Gastrocnemius medialis (tissue), 4 donors: ENCODE measurements around the gene RTL1. TPM values are rescaled to one million over a fixed set of nuclear protein-coding genes. Genes with fewer than 3 reads are reported as not detected.

Source experiments
- ATAC-seq, 2 donors: fragments of 150-250 bp; one replicate each; pipeline ENCODE4 v1.9.1; 2016
- DNase-seq, 2 donors: peaks; one replicate each; pipeline ENCODE4 v3.0.0-alpha.2; 2019
- H3K27ac ChIP-seq, 4 donors: fragments of 200-600 bp; sonication (generic); 1 replicate in 1 of 4; 2 replicates in 3 of 4; pipeline ENCODE4 v1.5.1; 2016 to 2018; ENCODE audit warnings: mild to moderate bottlenecking in 2 of 4, moderate library complexity in 1 of 4
- H3K27me3 ChIP-seq, 3 donors: fragments of 200-600 bp; sonication (generic) in 2 of 3; 1 replicate in 1 of 3; 2 replicates in 2 of 3; pipeline versions ENCODE4 v1.5.1 to v1.6.0; 2016 to 2019; ENCODE audit warnings: mild to moderate bottlenecking in 1 of 3, moderate library complexity in 1 of 3
- H3K36me3 ChIP-seq, 2 donors: fragments of 200-600 bp; sonication (generic) in 1 of 2; one replicate each; pipeline ENCODE4 v1.5.1; 2017 to 2018
- H3K4me1 ChIP-seq, 2 donors: fragments of 200-600 bp; sonication (generic) in 1 of 2; one replicate each; pipeline ENCODE4 v1.5.1; 2016 to 2017; ENCODE audit warnings: mild to moderate bottlenecking in 2 of 2
- H3K4me3 ChIP-seq, 4 donors: fragments of 200-600 bp; sonication (generic) in 3 of 4; 1 replicate in 1 of 4; 2 replicates in 3 of 4; pipeline ENCODE4 v1.5.1; 2016 to 2019; ENCODE audit warnings: mild to moderate bottlenecking in 2 of 4
- H3K9me3 ChIP-seq, 3 donors: fragments of 200-600 bp; sonication (generic) in 2 of 3; 1 replicate in 1 of 3; 2 replicates in 2 of 3; pipeline ENCODE4 v1.5.1; 2016 to 2019
- POLR2A ChIP-seq, 2 donors: fragments of 450-650 bp; IDR thresholded peaks; one replicate each; pipeline ENCODE4 v1.6.1; 2017; ENCODE audit warnings: antibody characterized with exemption in 2 of 2, mild to moderate bottlenecking in 2 of 2, moderate library complexity in 2 of 2
- in situ Hi-C, 4 donors: fragments of 200-750 bp; cut with MboI; loops; one replicate each; pipeline versions ENCODE4 v1.15.0 to v1.8.0; 2017; ENCODE audit warnings: low sequenced_read_pairs in 4 of 4
- intact Hi-C: fragments of 100-400 bp; cut with DNase I; formaldehyde crosslinking; loops from one replicate; pipeline ENCODE4 v1.15.1; 2023; ENCODE audit warnings: low total_unique reads
- total RNA-seq, 4 donors: library from RNA; depleted of rRNA; stranded (reverse); fragments of >200 nt; gene quantifications; one replicate each; pipeline versions ENCODE4 v1.1.0 to v1.2.3, GENCODE V29; 2016
- TF ChIP-seq, protein P1 (sequence below), 5 experiments: fragments of 450-650 bp in 3 of 5; fragments of 200-600 bp in 2 of 5; sonication (generic) in 2 of 5; IDR thresholded peaks in 4 of 5; conservative IDR thresholded peaks in 1 of 5; 1 replicate in 4 of 5; 2 replicates in 1 of 5; pipeline ENCODE4 v1.5.1; 2016 to 2019; ENCODE audit warnings: antibody characterized with exemption in 5 of 5, mild to moderate bottlenecking in 3 of 5, moderate library complexity in 3 of 5

RTL1 gene
- total RNA-seq, 4 donors from 2014 or later = not detected

DNA sequence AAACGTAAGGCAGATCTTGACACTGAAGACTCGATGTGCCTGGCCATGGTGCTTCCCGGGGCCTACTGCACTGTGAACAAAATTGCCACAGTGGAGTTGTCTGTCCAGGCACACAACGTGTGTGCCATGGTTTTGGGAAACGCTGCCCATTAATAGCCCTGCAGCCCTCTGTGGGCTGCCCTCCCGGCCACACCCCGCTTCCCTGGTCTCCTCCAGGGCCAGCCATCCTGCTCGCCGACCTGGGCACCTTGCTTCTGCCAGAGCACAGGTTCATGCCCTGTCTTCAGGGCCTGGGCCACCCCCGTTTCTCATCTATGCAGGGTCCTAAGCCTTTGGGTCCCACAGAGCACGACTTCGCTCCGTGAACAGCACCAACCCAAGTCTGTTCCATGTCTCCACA, 58.7 kb downstream of the RTL1 start:
- no peak for ATAC-seq
- Histone ChIP-seq H3K4me3 (no peak overlapping the region), H3K4me1 (no peaks in the 10 kb centered on the region), H3K36me3 (no peaks in the 10 kb centered on the region), H3K9me3 (no peaks in the 10 kb centered on the region), H3K27ac (no peak overlapping the region), H3K27me3 (no peaks in the 10 kb centered on the region)
- no peak for TF ChIP-seq POLR2A (IDR thresholded peaks at IDR 0.05)
- TF ChIP-seq, protein P1, sequence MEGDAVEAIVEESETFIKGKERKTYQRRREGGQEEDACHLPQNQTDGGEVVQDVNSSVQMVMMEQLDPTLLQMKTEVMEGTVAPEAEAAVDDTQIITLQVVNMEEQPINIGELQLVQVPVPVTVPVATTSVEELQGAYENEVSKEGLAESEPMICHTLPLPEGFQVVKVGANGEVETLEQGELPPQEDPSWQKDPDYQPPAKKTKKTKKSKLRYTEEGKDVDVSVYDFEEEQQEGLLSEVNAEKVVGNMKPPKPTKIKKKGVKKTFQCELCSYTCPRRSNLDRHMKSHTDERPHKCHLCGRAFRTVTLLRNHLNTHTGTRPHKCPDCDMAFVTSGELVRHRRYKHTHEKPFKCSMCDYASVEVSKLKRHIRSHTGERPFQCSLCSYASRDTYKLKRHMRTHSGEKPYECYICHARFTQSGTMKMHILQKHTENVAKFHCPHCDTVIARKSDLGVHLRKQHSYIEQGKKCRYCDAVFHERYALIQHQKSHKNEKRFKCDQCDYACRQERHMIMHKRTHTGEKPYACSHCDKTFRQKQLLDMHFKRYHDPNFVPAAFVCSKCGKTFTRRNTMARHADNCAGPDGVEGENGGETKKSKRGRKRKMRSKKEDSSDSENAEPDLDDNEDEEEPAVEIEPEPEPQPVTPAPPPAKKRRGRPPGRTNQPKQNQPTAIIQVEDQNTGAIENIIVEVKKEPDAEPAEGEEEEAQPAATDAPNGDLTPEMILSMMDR (IDR thresholded peaks at IDR 0.05 in 4 of 5, conservative IDR thresholded peaks at IDR 0.05 in 1 of 5) = no peak
- in situ Hi-C loops = no loop called here
- intact Hi-C loops = no loop called here
- no peak for DNase-seq

GRCh38 chr14:100844421-100844820, 59.1 kb downstream of the RTL1 start:
- no peaks in the 10 kb centered on the region for H3K9me3 ChIP-seq
- TF ChIP-seq, protein P1 (IDR thresholded peaks at IDR 0.05 in 4 of 5, conservative IDR thresholded peaks at IDR 0.05 in 1 of 5) = no peak
- TF ChIP-seq POLR2A (IDR thresholded peaks at IDR 0.05) = no peak
- no peak for DNase-seq
- no peak overlapping the region for H3K27ac ChIP-seq
- in situ Hi-C loops (no loop called here), intact Hi-C loops (no loop called here)
- H3K36me3 ChIP-seq = no peaks in the 10 kb centered on the region
- no peaks in the 10 kb centered on the region for H3K4me1 ChIP-seq
- no peak overlapping the region for H3K4me3 ChIP-seq
- H3K27me3 ChIP-seq = no peaks in the 10 kb centered on the region
- ATAC-seq = no peak

- H3K4me3 ChIP-seq = no peak overlapping the region
- intact Hi-C loops = no loop called here
- DNase-seq (no peak), ATAC-seq (no peak)
- TF ChIP-seq, protein P1 (IDR thresholded peaks at IDR 0.05 in 4 of 5, conservative IDR thresholded peaks at IDR 0.05 in 1 of 5) = no peak
- TF ChIP-seq POLR2A (IDR thresholded peaks at IDR 0.05) = no peak
- H3K36me3 ChIP-seq = no peaks in the 10 kb centered on the region
- in situ Hi-C loops = no loop called here
- H3K9me3 ChIP-seq = no peaks in the 10 kb centered on the region
- no peaks in the 10 kb centered on the region for H3K4me1 ChIP-seq
- H3K27ac ChIP-seq = no peak overlapping the region
- no peaks in the 10 kb centered on the region for H3K27me3 ChIP-seq
These were observed 59.5 kb downstream of the RTL1 start for GRCh38 chr14:100844082-100844408.

DNA sequence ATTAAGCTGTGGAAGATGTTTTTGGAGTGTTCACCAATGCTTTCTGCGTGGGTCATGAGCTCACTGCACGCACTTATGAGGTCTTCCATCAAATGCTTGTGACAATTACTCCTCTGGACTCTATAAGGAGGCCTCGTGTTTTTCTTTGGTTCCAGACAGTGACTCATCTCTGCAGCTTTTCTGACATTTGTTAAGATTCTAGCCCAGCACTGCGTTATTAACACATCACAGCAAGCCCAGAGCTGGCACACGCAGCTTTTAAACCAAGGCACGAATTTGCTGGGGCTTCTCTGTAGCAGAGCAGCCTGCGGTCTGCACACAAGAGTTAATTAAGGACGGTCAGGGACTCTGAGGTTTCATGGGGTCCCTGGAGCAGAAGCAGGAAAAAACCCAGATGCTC, 60.7 kb downstream of the RTL1 start:
- DNase-seq (no peak), ATAC-seq (peak; percentile 49 to 70)
- intact Hi-C loops = no loop called here
- H3K4me1 ChIP-seq = no peaks in the 10 kb centered on the region
- no peaks in the 10 kb centered on the region for H3K9me3 ChIP-seq
- H3K36me3 ChIP-seq = no peaks in the 10 kb centered on the region
- no peaks in the 10 kb centered on the region for H3K27me3 ChIP-seq
- TF ChIP-seq, protein P1 (IDR thresholded peaks at IDR 0.05 in 4 of 5, conservative IDR thresholded peaks at IDR 0.05 in 1 of 5) = no peak
- TF ChIP-seq POLR2A (IDR thresholded peaks at IDR 0.05) = no peak
- in situ Hi-C loops = no loop called here
- H3K27ac ChIP-seq = peak overlapping the region in 1 of 4 donors; percentile 41
- H3K4me3 ChIP-seq = no peak overlapping the region

DNA sequence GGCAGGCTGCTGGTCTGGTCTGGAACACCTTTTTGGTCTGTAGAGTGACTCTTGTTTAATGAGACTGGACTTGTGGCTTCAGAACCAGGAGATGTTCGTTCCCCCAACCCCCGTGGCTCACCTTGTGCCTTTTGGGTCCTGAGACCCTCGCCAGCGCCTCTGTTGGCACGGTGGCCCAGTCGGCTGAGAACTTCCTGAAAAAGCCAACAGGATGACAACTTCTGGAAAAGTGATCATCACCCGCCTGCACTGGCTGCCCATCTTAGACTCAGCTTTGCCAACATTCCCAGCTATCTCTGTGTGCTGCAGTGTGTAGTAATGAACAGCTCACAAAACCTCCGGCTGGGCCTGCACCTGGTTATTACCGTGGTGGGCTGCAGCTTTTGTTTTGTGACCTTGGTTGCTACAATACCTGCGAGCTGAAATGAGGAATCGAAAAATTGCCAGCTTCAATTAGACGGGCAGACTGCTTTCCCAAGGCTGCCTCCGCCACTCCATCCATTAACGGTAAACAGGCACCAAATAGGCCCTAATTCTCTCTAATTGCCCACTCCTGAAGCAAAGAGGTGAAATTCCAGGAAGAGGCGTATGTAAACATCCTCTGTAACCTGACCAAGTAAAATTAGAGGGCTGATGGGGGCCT, 61.6 kb downstream of the RTL1 start:
- no peaks in the 10 kb centered on the region for H3K9me3 ChIP-seq
- no peaks in the 10 kb centered on the region for H3K36me3 ChIP-seq
- in situ Hi-C loops = no loop called here
- TF ChIP-seq, protein P1 (IDR thresholded peaks at IDR 0.05 in 4 of 5, conservative IDR thresholded peaks at IDR 0.05 in 1 of 5) = no peak
- TF ChIP-seq POLR2A (IDR thresholded peaks at IDR 0.05) = no peak
- ATAC-seq = no peak
- H3K4me3 ChIP-seq = no peak overlapping the region
- intact Hi-C loops = no loop called here
- no peaks in the 10 kb centered on the region for H3K27me3 ChIP-seq
- DNase-seq = no peak
- peak overlapping the region in 1 of 4 donors; percentile 7 for H3K27ac ChIP-seq
- H3K4me1 ChIP-seq = no peaks in the 10 kb centered on the region
